ENCODE measurements around the gene UBN1. TPM values are rescaled to one million over a fixed set of nuclear protein-coding genes. Genes with fewer than 3 reads are reported as not detected.

The UBN1 gene
- total RNA-seq, 1 experiment from 2014 or later, result 51.0 TPM

- CTCF ChIA-PET, result no interaction called here
- Histone ChIP-seq H3K36me3 (ENCODE audit: insufficient read depth, low read length, poor library complexity, severe bottlenecking) (no peaks in the 10 kb centered on the region), H3K4me3 (ENCODE audit: low read depth, low read length, poor library complexity, severe bottlenecking) (no peak overlapping the region), H3K27ac (ENCODE audit: low read depth, low read length, poor library complexity, severe bottlenecking) (no peak overlapping the region), H3K9me3 (ENCODE audit: low read depth, low read length, poor library complexity, severe bottlenecking) (no peaks in the 10 kb centered on the region), H3K4me1 (ENCODE audit: insufficient read depth, low read length, poor library complexity, severe bottlenecking) (no peaks in the 10 kb centered on the region), H3K27me3 (replicated peaks; ENCODE audit: insufficient read depth, low read depth, low read length, poor library complexity) (no peaks in the 10 kb centered on the region)
- BruUV-seq (replicated peaks), result no TSS peak
- TF ChIP-seq EZH2 (IDR thresholded peaks at IDR 0.05; ENCODE audit: borderline replicate concordance, low read depth, low read length, poor library complexity, severe bottlenecking) (no peak), CTCF (conservative IDR thresholded peaks at IDR 0.05; ENCODE audit: low read depth, low read length) (no peak)
- intact Hi-C loops (cut with micrococcal nuclease; ENCODE audit: unreplicated experiment), result no loop called here
- no peak for DNase-seq (ENCODE audit: low spot score)
- POLR2A ChIA-PET (ENCODE audit: low non-redundant PET), result no interaction called here
Measured at GRCh38 chr16:4913774-4914525, 66.7 kb downstream of the UBN1 start.

GRCh38 chr16:4914528-4915225 is 67.4 kb downstream of the UBN1 start:
- Histone ChIP-seq H3K9me3 (ENCODE audit: low read depth, low read length, poor library complexity, severe bottlenecking) (no peaks in the 10 kb centered on the region), H3K27me3 (replicated peaks; ENCODE audit: insufficient read depth, low read depth, low read length, poor library complexity) (no peaks in the 10 kb centered on the region), H3K27ac (ENCODE audit: low read depth, low read length, poor library complexity, severe bottlenecking) (no peak overlapping the region), H3K4me1 (ENCODE audit: insufficient read depth, low read length, poor library complexity, severe bottlenecking) (no peaks in the 10 kb centered on the region), H3K36me3 (ENCODE audit: insufficient read depth, low read length, poor library complexity, severe bottlenecking) (no peaks in the 10 kb centered on the region), H3K4me3 (ENCODE audit: low read depth, low read length, poor library complexity, severe bottlenecking) (no peak overlapping the region)
- BruUV-seq (replicated peaks), result no TSS peak
- ChIA-PET POLR2A (ENCODE audit: low non-redundant PET) (no interaction called here), CTCF (no interaction called here)
- no peak for TF ChIP-seq EZH2 (IDR thresholded peaks at IDR 0.05; ENCODE audit: borderline replicate concordance, low read depth, low read length, poor library complexity, severe bottlenecking)
- no peak for TF ChIP-seq CTCF (conservative IDR thresholded peaks at IDR 0.05; ENCODE audit: low read depth, low read length)
- DNase-seq (ENCODE audit: low spot score), result no peak
- intact Hi-C loops (cut with micrococcal nuclease; ENCODE audit: unreplicated experiment), result no loop called here

GRCh38 chr16:4915226-4915761 is 68.0 kb downstream of the UBN1 start:
- ChIA-PET POLR2A (ENCODE audit: low non-redundant PET) (no interaction called here), CTCF (no interaction called here)
- Histone ChIP-seq H3K4me3 (ENCODE audit: low read depth, low read length, poor library complexity, severe bottlenecking) (no peak overlapping the region), H3K36me3 (ENCODE audit: insufficient read depth, low read length, poor library complexity, severe bottlenecking) (no peaks in the 10 kb centered on the region), H3K27ac (ENCODE audit: low read depth, low read length, poor library complexity, severe bottlenecking) (no peak overlapping the region), H3K4me1 (ENCODE audit: insufficient read depth, low read length, poor library complexity, severe bottlenecking) (no peaks in the 10 kb centered on the region), H3K27me3 (replicated peaks; ENCODE audit: insufficient read depth, low read depth, low read length, poor library complexity) (no peaks in the 10 kb centered on the region), H3K9me3 (ENCODE audit: low read depth, low read length, poor library complexity, severe bottlenecking) (no peaks in the 10 kb centered on the region)
- intact Hi-C loops (cut with micrococcal nuclease; ENCODE audit: unreplicated experiment), result no loop called here
- TF ChIP-seq EZH2 (IDR thresholded peaks at IDR 0.05; ENCODE audit: borderline replicate concordance, low read depth, low read length, poor library complexity, severe bottlenecking) (no peak), CTCF (conservative IDR thresholded peaks at IDR 0.05; ENCODE audit: low read depth, low read length) (no peak)
- BruUV-seq (replicated peaks), result no TSS peak
- no peak for DNase-seq (ENCODE audit: low spot score)

Measured in A673 (cell line).